WTC11 (cell line): ENCODE measurements around the gene SNX14.

Experiments
- CREM ChIP-seq: sonication (generic); formaldehyde crosslinking; IDR thresholded peaks from 2 replicates; pipeline ENCODE4 v1.8.1; 2022; ENCODE audit warnings: mild to moderate bottlenecking, missing genetic modification reagents, moderate library complexity
- FOXK1 ChIP-seq: sonication (generic); formaldehyde crosslinking; IDR thresholded peaks from 2 replicates; pipeline ENCODE4 v1.8.0; 2022; ENCODE audit warnings: mild to moderate bottlenecking, moderate library complexity, missing genetic modification reagents
- NFYB ChIP-seq: sonication (generic); formaldehyde crosslinking; conservative IDR thresholded peaks from 2 replicates; pipeline ENCODE4 v1.8.0; 2022; ENCODE audit warnings: low read depth, missing genetic modification reagents
- TP53 ChIP-seq: sonication (generic); formaldehyde crosslinking; IDR thresholded peaks from 2 replicates; pipeline ENCODE4 v1.8.1; 2023; ENCODE audit warnings: mild to moderate bottlenecking, missing genetic modification reagents
- ZNF263 ChIP-seq: sonication (generic); formaldehyde crosslinking; IDR thresholded peaks from 2 replicates; pipeline ENCODE4 v1.8.1; 2022; ENCODE audit warnings: low read depth, mild to moderate bottlenecking, moderate library complexity, missing genetic modification reagents
- ZNF317 ChIP-seq: sonication (generic); formaldehyde crosslinking; IDR thresholded peaks from 2 replicates; pipeline ENCODE4 v1.8.1; 2023; ENCODE audit warnings: low read depth, mild to moderate bottlenecking, moderate library complexity, missing genetic modification reagents, borderline replicate concordance
- TF ChIP-seq, protein P1 (sequence below): fragments of 250-450 bp; sonication (Bioruptor Pico); IDR thresholded peaks from 2 replicates; pipeline ENCODE4 v1.9.0; 2021; ENCODE audit warnings: mild to moderate bottlenecking
- TF ChIP-seq, protein P2 (sequence below): fragments of 200-600 bp; IDR thresholded peaks from 2 replicates; pipeline ENCODE4 v1.8.0; 2022; ENCODE audit warnings: antibody characterized with exemption
- TF ChIP-seq, protein P3 (sequence below): sonication (generic); formaldehyde crosslinking; IDR thresholded peaks from 2 replicates; pipeline ENCODE4 v1.8.1; 2022; ENCODE audit warnings: mild to moderate bottlenecking, moderate library complexity, missing genetic modification reagents
- TF ChIP-seq, protein P4 (sequence below): sonication (generic); formaldehyde crosslinking; IDR thresholded peaks from 2 replicates; pipeline ENCODE4 v1.8.1; 2022; ENCODE audit warnings: missing genetic modification reagents, borderline replicate concordance
- TF ChIP-seq, protein P5 (sequence below): sonication (generic); formaldehyde crosslinking; IDR thresholded peaks from 2 replicates; pipeline ENCODE4 v1.8.1; 2023; ENCODE audit warnings: mild to moderate bottlenecking, missing genetic modification reagents, moderate library complexity
- TF ChIP-seq, protein P6 (sequence below): sonication (generic); formaldehyde crosslinking; conservative IDR thresholded peaks from 2 replicates; pipeline ENCODE4 v1.8.1; 2022; ENCODE audit warnings: mild to moderate bottlenecking, missing genetic modification reagents
- TF ChIP-seq, protein P7 (sequence below): sonication (generic); formaldehyde crosslinking; IDR thresholded peaks from 2 replicates; pipeline ENCODE4 v1.8.1; 2022; ENCODE audit warnings: low read depth, missing genetic modification reagents, borderline replicate concordance

DNA sequence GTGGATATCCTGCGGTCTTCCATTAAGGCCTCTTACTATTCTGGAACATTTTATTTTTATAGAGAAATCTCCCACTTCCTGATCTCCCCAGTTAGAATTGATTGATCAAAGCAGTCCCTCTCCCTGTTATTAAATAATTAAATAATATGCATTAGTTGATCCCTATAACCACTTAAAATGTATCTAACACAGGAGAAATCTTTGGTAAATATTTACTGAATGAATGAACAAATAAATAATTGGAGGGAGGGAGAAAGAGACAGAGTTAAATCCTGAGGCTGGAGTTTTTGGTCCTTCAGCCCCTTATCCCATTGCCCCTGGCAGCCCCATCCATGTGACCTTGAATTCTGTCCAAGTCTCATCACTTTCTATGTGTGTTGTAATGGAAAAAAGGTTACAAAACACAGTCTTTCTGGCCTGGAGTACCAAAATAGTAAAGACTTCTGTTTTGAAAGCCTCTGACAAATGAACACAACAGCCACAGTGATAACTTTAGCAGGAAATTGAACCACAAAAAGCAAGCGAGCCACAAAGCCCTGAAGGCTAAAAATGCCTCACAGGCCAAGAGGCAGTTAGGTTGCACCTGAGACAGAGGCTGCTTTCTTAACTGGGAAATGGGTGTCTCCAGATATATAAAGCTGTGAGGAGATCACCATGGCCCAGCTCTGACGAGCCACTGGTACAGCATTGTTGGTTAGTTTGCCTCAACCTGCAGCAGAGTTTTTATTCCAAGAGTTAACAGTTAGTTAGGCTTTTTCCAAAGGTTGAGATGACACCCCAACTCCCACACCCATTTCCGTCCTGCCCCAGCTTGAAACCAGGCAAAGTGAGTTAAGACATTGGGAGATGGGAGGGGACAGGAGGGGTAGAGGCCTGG lies 132.5 kb downstream of the SNX14 start:
- TF ChIP-seq TP53 (no peak), ZNF317 (CRISPR knock-in tag) (no peak), ZNF263 (CRISPR knock-in tag) (no peak), CREM (no peak), NFYB (no peak), FOXK1 (CRISPR knock-in tag) (no peak)
- TF ChIP-seq, protein P1, sequence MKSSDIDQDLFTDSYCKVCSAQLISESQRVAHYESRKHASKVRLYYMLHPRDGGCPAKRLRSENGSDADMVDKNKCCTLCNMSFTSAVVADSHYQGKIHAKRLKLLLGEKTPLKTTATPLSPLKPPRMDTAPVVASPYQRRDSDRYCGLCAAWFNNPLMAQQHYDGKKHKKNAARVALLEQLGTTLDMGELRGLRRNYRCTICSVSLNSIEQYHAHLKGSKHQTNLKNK (CRISPR knock-in tag) = no peak
- TF ChIP-seq, protein P2, sequence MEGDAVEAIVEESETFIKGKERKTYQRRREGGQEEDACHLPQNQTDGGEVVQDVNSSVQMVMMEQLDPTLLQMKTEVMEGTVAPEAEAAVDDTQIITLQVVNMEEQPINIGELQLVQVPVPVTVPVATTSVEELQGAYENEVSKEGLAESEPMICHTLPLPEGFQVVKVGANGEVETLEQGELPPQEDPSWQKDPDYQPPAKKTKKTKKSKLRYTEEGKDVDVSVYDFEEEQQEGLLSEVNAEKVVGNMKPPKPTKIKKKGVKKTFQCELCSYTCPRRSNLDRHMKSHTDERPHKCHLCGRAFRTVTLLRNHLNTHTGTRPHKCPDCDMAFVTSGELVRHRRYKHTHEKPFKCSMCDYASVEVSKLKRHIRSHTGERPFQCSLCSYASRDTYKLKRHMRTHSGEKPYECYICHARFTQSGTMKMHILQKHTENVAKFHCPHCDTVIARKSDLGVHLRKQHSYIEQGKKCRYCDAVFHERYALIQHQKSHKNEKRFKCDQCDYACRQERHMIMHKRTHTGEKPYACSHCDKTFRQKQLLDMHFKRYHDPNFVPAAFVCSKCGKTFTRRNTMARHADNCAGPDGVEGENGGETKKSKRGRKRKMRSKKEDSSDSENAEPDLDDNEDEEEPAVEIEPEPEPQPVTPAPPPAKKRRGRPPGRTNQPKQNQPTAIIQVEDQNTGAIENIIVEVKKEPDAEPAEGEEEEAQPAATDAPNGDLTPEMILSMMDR = no peak
- TF ChIP-seq, protein P3, sequence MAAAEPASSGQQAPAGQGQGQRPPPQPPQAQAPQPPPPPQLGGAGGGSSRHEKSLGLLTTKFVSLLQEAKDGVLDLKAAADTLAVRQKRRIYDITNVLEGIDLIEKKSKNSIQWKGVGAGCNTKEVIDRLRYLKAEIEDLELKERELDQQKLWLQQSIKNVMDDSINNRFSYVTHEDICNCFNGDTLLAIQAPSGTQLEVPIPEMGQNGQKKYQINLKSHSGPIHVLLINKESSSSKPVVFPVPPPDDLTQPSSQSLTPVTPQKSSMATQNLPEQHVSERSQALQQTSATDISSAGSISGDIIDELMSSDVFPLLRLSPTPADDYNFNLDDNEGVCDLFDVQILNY (CRISPR knock-in tag) = no peak
- TF ChIP-seq, protein P4, sequence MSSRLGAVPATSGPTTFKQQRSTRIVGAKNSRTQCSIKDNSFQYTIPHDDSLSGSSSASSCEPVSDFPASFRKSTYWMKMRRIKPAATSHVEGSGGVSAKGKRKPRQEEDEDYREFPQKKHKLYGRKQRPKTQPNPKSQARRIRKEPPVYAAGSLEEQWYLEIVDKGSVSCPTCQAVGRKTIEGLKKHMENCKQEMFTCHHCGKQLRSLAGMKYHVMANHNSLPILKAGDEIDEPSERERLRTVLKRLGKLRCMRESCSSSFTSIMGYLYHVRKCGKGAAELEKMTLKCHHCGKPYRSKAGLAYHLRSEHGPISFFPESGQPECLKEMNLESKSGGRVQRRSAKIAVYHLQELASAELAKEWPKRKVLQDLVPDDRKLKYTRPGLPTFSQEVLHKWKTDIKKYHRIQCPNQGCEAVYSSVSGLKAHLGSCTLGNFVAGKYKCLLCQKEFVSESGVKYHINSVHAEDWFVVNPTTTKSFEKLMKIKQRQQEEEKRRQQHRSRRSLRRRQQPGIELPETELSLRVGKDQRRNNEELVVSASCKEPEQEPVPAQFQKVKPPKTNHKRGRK (CRISPR knock-in tag) = no peak
- TF ChIP-seq, protein P5, sequence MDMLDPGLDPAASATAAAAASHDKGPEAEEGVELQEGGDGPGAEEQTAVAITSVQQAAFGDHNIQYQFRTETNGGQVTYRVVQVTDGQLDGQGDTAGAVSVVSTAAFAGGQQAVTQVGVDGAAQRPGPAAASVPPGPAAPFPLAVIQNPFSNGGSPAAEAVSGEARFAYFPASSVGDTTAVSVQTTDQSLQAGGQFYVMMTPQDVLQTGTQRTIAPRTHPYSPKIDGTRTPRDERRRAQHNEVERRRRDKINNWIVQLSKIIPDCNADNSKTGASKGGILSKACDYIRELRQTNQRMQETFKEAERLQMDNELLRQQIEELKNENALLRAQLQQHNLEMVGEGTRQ (CRISPR knock-in tag) = no peak
- TF ChIP-seq, protein P6, sequence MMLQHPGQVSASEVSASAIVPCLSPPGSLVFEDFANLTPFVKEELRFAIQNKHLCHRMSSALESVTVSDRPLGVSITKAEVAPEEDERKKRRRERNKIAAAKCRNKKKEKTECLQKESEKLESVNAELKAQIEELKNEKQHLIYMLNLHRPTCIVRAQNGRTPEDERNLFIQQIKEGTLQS (CRISPR knock-in tag) = no peak
- TF ChIP-seq, protein P7, sequence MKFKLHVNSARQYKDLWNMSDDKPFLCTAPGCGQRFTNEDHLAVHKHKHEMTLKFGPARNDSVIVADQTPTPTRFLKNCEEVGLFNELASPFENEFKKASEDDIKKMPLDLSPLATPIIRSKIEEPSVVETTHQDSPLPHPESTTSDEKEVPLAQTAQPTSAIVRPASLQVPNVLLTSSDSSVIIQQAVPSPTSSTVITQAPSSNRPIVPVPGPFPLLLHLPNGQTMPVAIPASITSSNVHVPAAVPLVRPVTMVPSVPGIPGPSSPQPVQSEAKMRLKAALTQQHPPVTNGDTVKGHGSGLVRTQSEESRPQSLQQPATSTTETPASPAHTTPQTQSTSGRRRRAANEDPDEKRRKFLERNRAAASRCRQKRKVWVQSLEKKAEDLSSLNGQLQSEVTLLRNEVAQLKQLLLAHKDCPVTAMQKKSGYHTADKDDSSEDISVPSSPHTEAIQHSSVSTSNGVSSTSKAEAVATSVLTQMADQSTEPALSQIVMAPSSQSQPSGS = no peak
